GM18507 (cell line): ENCODE data around the gene SOX13.

Experiments used
- DNase-seq: peaks from one replicate; pipeline ENCODE4 v3.0.0; 2011; ENCODE audit warnings: low read depth; ENCODE audit not compliant: insufficient read length; ENCODE audit errors: extremely low spot score
- FAIRE-seq: peaks from 2 replicates; lab custom pipeline; 2011; peaks lifted over from hg19 to GRCh38; lab: Jason Lieb, UNC

Gene SOX13

DNA sequence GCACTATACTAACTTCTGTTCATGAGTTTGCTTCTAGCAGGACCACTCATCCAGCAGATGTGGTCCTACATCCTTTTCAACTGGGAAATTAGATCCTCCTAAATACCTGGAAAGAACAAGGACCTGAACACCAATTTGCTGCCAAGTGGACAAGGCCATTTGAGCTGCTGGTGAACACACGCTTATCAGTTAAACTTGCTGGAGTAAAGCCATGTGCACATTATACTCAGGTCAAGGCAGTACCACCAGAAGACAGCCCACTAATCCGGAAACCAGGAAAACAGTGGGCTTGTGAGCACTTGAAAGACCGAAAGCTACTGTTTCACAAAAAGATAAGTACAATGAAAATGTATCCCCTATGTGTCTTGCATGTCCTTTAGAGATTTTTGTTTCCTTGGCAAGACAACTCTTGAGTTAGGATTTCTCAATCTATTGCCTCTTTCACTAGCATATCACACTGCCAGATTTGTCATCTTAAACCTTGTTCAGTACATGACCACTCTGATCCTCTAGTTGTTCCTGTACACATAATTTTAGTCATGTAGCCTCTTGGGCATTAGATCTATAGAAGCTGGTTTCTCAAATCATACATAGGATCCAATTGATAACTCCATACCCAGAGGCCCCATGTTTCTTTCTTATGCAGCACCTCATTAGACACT, 97.7 kb downstream of the SOX13 start:
- DNase-seq (no peak), FAIRE-seq (no peak)

DNA sequence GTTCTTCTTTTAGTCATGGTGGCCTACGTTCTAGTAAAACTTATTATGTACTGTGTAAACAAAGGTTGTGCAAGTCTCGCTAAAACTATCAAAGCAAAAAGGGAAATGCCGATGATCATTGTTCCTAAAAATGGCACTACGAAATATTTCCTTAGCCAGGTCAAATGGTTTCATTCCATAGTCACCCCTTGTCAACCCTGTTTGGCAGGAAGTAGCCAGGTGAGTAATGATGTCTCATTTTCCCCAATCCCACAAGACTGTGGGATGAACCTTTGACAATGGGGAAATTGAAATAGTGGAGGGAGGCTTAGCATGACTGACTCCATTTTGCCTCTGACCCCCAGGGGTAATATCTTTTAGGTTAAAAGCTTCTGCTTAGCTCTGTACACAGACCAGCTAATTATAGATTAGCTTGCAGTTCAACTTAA, 98.8 kb downstream of the SOX13 start:
- no peak for DNase-seq
- no peak for FAIRE-seq

DNA sequence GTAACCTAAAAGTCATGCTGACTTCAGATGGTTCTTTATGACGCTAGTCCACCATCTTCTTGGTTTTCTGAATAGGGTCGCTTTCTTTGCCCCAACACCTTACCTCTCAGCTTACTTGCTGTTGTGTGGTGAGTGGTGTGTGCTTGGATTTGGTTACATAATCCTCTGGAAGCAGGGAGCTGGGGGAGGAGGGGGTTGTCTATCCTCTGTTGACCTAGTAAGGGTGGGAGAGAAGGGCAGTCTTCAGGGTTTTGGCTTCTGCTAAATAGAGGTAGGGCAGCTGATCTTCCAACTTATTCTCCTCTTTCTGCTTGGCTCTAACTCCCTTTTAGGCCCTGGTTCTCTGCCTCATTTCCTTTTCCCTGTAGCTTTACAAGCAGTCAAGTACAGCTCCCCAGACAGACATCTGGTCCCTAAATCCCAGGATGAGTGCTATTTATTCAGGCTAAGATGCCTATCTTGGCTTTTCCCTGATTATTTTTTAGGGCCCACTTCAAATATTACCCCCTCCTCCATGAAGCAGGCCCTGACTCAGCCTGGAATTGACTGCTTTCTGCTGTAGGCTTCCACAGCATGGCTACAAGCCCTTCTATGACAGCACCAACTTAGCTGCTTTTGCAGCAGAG, 99.6 kb downstream of the SOX13 start:
- DNase-seq (no peak), FAIRE-seq (no peak)

GRCh38 chr1:204174958-204175357, 102.0 kb downstream of the SOX13 start:
- DNase-seq (no peak), FAIRE-seq (no peak)

DNA sequence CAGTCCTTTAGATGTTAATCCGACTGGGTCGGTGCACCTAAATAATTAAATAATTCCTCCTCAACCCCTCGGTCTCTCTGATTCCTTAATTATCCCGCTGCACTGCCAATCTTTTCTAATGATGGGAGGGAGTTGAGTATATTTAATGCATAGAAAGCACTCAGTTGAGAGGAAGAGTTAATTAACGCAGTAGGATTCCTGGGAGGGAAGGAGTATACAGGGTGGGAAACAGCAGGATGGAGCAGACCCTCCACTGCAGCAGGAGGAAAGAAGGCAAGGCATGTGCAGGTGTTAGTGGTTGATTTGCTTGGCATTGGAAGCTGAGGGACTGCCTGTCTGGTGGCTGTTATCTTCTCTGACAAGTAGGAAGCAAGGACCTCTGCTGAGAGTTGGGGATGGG, 103.1 kb downstream of the SOX13 start:
- DNase-seq = no peak
- FAIRE-seq = no peak

DNA sequence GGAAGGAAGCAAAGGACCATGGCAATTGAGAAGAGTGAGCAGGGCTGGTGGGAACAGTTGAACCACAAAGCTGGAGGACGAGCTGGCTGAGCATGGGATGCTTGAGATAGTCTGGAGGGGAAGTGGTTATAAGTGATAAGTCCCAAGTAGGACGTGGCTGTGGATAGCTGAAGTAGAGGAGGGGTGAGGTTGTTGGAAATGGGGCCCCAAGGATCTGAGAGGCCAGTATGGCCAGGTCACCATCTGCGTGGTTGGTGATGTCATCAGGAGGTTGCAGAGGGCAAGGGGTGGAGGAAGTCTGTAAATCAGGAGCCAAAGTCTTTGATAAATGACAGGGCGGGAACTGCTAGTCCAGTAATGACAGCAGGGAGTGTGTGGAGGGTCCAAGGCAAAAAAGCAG, 104.2 kb downstream of the SOX13 start:
- FAIRE-seq = no peak
- no peak for DNase-seq
